B cell (primary cell): ENCODE data around the gene TXNDC17.

ENCODE experiments used
- CTCF ChIP-seq: fragments of 200-600 bp; IDR thresholded peaks from one replicate; pipeline ENCODE4 v1.8.0; 2022; ENCODE audit warnings: antibody characterized with exemption, mild to moderate bottlenecking
- EZH2 ChIP-seq: IDR thresholded peaks from 2 replicates; pipeline ENCODE4 v1.6.1; 2012; ENCODE audit warnings: borderline replicate concordance, low read depth, mild to moderate bottlenecking, moderate library complexity, low read length; ENCODE audit not compliant: insufficient read depth, poor library complexity, severe bottlenecking

- TF ChIP-seq CTCF (no peak), EZH2 (no peak)
Observed at GRCh38 chr17:6605142-6605541, 35.7 kb upstream of the TXNDC17 start.
